ENCODE results near the gene ORAI3. TPM values are rescaled to one million over a fixed set of nuclear protein-coding genes. Genes with fewer than 3 reads are reported as not detected.

Gene ORAI3
- total RNA-seq, 1 donor: 43.6 TPM

DNA sequence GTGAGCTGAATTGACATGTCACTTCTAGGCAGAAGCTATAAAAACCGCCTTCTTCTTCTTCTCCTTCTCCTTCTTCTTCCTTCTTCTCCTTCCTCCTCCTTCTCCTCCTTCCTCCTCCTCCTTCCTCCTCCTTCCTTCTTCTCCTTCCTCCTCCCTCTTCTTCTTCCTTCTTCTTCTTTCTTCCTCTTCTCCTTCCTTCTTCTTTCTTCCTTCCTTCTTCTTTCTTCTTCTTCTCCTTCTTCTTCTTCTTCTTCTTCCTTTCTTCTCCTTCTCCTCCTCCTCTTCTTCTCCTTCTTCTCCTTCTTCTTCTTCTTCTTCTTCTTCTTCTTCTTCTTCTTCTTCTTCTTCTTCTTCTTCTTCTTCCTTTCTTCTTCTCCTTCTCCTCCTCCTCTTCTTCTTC, 30.3 kb upstream of the ORAI3 start:
- TF ChIP-seq, protein P1, sequence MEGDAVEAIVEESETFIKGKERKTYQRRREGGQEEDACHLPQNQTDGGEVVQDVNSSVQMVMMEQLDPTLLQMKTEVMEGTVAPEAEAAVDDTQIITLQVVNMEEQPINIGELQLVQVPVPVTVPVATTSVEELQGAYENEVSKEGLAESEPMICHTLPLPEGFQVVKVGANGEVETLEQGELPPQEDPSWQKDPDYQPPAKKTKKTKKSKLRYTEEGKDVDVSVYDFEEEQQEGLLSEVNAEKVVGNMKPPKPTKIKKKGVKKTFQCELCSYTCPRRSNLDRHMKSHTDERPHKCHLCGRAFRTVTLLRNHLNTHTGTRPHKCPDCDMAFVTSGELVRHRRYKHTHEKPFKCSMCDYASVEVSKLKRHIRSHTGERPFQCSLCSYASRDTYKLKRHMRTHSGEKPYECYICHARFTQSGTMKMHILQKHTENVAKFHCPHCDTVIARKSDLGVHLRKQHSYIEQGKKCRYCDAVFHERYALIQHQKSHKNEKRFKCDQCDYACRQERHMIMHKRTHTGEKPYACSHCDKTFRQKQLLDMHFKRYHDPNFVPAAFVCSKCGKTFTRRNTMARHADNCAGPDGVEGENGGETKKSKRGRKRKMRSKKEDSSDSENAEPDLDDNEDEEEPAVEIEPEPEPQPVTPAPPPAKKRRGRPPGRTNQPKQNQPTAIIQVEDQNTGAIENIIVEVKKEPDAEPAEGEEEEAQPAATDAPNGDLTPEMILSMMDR (IDR thresholded peaks at IDR 0.05; ENCODE audit: insufficient read depth, low read depth, low read length): no peak
- H3K4me3 ChIP-seq (ENCODE audit: low read depth, low read length): no peak overlapping the region
- DNase-seq (ENCODE audit: low read depth): no peak

GRCh38 chr16:30920891-30921290, 28.0 kb upstream of the ORAI3 start:
- no peak for DNase-seq (ENCODE audit: low read depth)
- no peak overlapping the region for H3K4me3 ChIP-seq (ENCODE audit: low read depth, low read length)
- TF ChIP-seq, protein P1 (IDR thresholded peaks at IDR 0.05; ENCODE audit: insufficient read depth, low read depth, low read length): no peak

GRCh38 chr16:30921459-30921747, 27.5 kb upstream of the ORAI3 start:
- peak overlapping the region; percentile 65 for H3K4me3 ChIP-seq (ENCODE audit: low read depth, low read length)
- TF ChIP-seq, protein P1 (IDR thresholded peaks at IDR 0.05; ENCODE audit: insufficient read depth, low read depth, low read length): no peak
- no peak for DNase-seq (ENCODE audit: low read depth)

GRCh38 chr16:30921748-30922419, 27.0 kb upstream of the ORAI3 start:
- DNase-seq (ENCODE audit: low read depth): peak; percentile 90
- TF ChIP-seq, protein P1 (IDR thresholded peaks at IDR 0.05; ENCODE audit: insufficient read depth, low read depth, low read length): peak; percentile 96
- H3K4me3 ChIP-seq (ENCODE audit: low read depth, low read length): peak overlapping the region; percentile 65

GRCh38 chr16:30922420-30922959, 26.4 kb upstream of the ORAI3 start:
- DNase-seq (ENCODE audit: low read depth): peak; percentile 100
- TF ChIP-seq, protein P1 (IDR thresholded peaks at IDR 0.05; ENCODE audit: insufficient read depth, low read depth, low read length): no peak
- peak overlapping the region; percentile 99 for H3K4me3 ChIP-seq (ENCODE audit: low read depth, low read length)

DNA sequence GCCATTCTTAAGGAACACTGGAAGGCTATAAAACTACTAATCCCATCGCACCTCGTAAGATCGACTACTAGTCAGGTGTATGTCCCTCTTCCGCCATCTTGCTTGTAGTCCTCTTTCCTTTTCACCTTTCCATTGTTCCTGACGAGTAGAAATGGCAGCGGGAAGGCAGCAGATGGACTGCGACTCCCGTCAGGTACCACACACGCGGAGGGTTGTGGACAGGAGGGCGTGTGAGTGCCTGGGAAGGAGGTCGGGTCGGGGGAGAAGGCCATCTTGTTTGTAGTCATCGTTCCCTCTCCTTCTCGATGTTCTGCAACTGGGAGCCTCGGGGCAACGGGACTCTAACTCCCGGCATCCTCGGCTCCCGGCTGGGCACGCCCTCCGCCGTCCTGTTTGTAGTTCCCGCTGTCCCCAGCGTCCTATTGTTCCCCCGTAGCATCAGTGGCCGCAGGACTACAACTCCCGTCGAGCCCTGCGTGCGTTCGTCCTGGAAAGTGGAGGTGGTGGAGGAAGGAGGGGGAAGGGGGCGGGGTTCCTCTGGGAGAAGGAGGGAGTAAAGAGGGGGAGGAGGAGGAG, 25.8 kb upstream of the ORAI3 start:
- TF ChIP-seq, protein P1 (IDR thresholded peaks at IDR 0.05; ENCODE audit: insufficient read depth, low read depth, low read length): no peak
- DNase-seq (ENCODE audit: low read depth): peak; percentile 100
- peak overlapping the region; percentile 99 for H3K4me3 ChIP-seq (ENCODE audit: low read depth, low read length)

Data from fibroblast of villous mesenchyme (primary cell).